IPS-15b (cell line): ENCODE data around the gene RNF214.
A peak's percentile ranks its signal among the peaks of the same experiment; 100 is the strongest.

Experiments used
- H3K27me3 ChIP-seq: one replicate; pipeline ENCODE4 v1.6.1; 2013; ENCODE audit warnings: low read length; ENCODE audit not compliant: control insufficient read depth, insufficient read depth
- H3K36me3 ChIP-seq: one replicate; pipeline ENCODE4 v1.6.1; 2013; ENCODE audit warnings: low read length; ENCODE audit not compliant: control insufficient read depth, insufficient read depth
- H3K4me1 ChIP-seq: one replicate; pipeline ENCODE4 v1.6.1; 2013; ENCODE audit warnings: mild to moderate bottlenecking, low read length; ENCODE audit not compliant: control insufficient read depth, insufficient read depth
- H3K4me3 ChIP-seq: one replicate; pipeline ENCODE4 v1.5.1; 2013; ENCODE audit warnings: low read depth, low read length
- H3K9ac ChIP-seq: one replicate; pipeline ENCODE4 v1.6.1; 2013; ENCODE audit warnings: low read depth, mild to moderate bottlenecking, low read length
- H3K9me3 ChIP-seq: one replicate; pipeline ENCODE4 v1.6.1; 2013; ENCODE audit warnings: mild to moderate bottlenecking, low read length; ENCODE audit not compliant: control insufficient read depth, insufficient read depth

Gene RNF214

GRCh38 chr11:117302228-117302627 is 69.8 kb downstream of the RNF214 start:
- H3K9ac ChIP-seq, result no peak overlapping the region
- no peak overlapping the region for H3K4me3 ChIP-seq
- no peaks in the 10 kb centered on the region for H3K36me3 ChIP-seq
- peaks cover 19% of the 10 kb centered on the region for H3K4me1 ChIP-seq
- H3K9me3 ChIP-seq, result no peaks in the 10 kb centered on the region
- no peaks in the 10 kb centered on the region for H3K27me3 ChIP-seq

- H3K36me3 ChIP-seq, result no peaks in the 10 kb centered on the region
- H3K4me1 ChIP-seq, result peaks cover 19% of the 10 kb centered on the region
- no peaks in the 10 kb centered on the region for H3K9me3 ChIP-seq
- H3K27me3 ChIP-seq, result no peaks in the 10 kb centered on the region
- no peak overlapping the region for H3K9ac ChIP-seq
- H3K4me3 ChIP-seq, result no peak overlapping the region
These were observed 70.6 kb downstream of the RNF214 start for GRCh38 chr11:117303101-117303500.

DNA sequence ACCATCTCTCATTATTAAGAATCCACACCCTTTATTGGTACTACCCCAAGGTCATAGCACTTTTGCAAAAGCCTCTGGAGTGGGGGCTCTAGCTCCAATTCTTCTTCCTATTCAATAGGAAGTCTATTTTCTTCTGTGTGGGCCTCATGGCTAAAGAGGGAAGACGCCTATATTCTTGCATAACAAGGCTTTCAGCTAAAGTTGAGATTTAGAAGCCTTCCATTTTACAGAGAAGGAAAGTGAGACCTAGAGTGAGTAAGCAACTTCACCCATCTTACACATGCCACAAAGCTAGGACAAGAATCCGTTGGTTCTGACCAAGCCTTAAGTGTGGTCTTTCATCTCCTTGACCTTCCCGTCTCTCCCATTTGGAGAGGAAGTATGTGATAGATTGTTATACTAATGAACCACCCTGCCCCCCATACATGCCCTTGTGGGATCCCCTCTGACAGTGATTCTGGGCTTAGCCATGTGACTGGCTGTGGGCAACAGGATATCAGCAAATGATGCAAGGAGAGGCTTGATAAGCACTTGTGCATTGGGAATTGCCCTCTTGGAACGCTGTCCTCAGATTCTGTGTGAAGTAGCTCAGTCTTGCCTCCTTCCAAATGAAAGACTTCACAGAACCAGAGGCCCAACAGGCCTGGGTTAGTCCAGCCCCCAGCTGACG is 71.3 kb downstream of the RNF214 start:
- Histone ChIP-seq H3K4me1 (peaks cover 19% of the 10 kb centered on the region), H3K27me3 (no peaks in the 10 kb centered on the region), H3K36me3 (no peaks in the 10 kb centered on the region), H3K9me3 (no peaks in the 10 kb centered on the region), H3K9ac (no peak overlapping the region), H3K4me3 (no peak overlapping the region)

- H3K36me3 ChIP-seq, result no peaks in the 10 kb centered on the region
- no peak overlapping the region for H3K4me3 ChIP-seq
- H3K9me3 ChIP-seq, result no peaks in the 10 kb centered on the region
- no peak overlapping the region for H3K9ac ChIP-seq
- no peaks in the 10 kb centered on the region for H3K27me3 ChIP-seq
- peaks cover 15% of the 10 kb centered on the region for H3K4me1 ChIP-seq
These were observed 72.7 kb downstream of the RNF214 start for GRCh38 chr11:117305145-117305544.

- Histone ChIP-seq H3K9me3 (no peaks in the 10 kb centered on the region), H3K27me3 (no peaks in the 10 kb centered on the region), H3K36me3 (no peaks in the 10 kb centered on the region), H3K9ac (no peak overlapping the region), H3K4me1 (no peaks in the 10 kb centered on the region), H3K4me3 (no peak overlapping the region)
These were observed 76.8 kb downstream of the RNF214 start for GRCh38 chr11:117309310-117309709.

DNA sequence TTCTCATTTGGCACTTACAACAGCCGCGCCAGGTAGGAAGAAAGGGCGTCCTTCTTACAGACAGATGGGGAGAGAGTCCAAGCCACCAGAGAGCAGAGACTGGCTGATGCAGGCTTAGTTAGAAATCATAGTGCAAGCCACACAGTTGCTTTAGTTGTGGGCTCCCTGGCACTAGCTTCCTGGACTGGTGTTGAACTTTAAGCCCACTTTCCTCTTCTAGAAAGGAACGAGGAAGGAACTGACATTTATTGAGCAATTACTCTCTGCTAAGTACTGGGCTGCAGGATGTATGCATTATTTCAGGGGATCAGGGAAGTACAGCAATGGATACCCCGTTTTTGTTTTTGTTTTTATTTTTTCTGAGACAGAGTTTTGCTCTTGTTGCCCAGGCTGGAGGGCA is 80.6 kb downstream of the RNF214 start:
- Histone ChIP-seq H3K9ac (no peak overlapping the region), H3K36me3 (no peaks in the 10 kb centered on the region), H3K27me3 (peaks cover 5% of the 10 kb centered on the region)

GRCh38 chr11:117313828-117314768 is 81.6 kb downstream of the RNF214 start:
- Histone ChIP-seq H3K9ac (no peak overlapping the region), H3K9me3 (no peaks in the 10 kb centered on the region), H3K27me3 (peaks cover 5% of the 10 kb centered on the region), H3K4me3 (peak overlapping the region; percentile 57), H3K36me3 (no peaks in the 10 kb centered on the region), H3K4me1 (peaks cover 5% of the 10 kb centered on the region)

More for the DNA sequence above, 80.6 kb downstream of the RNF214 start:
- Histone ChIP-seq H3K4me1 (peaks cover 5% of the 10 kb centered on the region), H3K9me3 (no peaks in the 10 kb centered on the region), H3K4me3 (no peak overlapping the region)

GRCh38 chr11:117314840-117315239 is 82.4 kb downstream of the RNF214 start:
- Histone ChIP-seq H3K4me3 (peak overlapping the region; percentile 57), H3K9ac (peak overlapping the region; percentile 54)

GRCh38 chr11:117315285-117316196 is 83.1 kb downstream of the RNF214 start:
- no peaks in the 10 kb centered on the region for H3K9me3 ChIP-seq
- H3K27me3 ChIP-seq, result peaks cover 5% of the 10 kb centered on the region
- peak overlapping the region; percentile 57 for H3K4me3 ChIP-seq
- H3K36me3 ChIP-seq, result no peaks in the 10 kb centered on the region
- peaks cover 5% of the 10 kb centered on the region for H3K4me1 ChIP-seq
- H3K9ac ChIP-seq, result peak overlapping the region; percentile 54

More at GRCh38 chr11:117314840-117315239, 82.4 kb downstream of the RNF214 start:
- H3K4me1 ChIP-seq, result peaks cover 5% of the 10 kb centered on the region
- peaks cover 5% of the 10 kb centered on the region for H3K27me3 ChIP-seq
- H3K36me3 ChIP-seq, result no peaks in the 10 kb centered on the region
- no peaks in the 10 kb centered on the region for H3K9me3 ChIP-seq

- H3K4me3 ChIP-seq, result peak within 1 kb of the TSS; percentile 57
- no peaks in the 10 kb centered on the region for H3K36me3 ChIP-seq
- H3K4me1 ChIP-seq, result peaks cover 5% of the 10 kb centered on the region
- peak within 1 kb of the TSS; percentile 54 for H3K9ac ChIP-seq
- no peaks in the 10 kb centered on the region for H3K9me3 ChIP-seq
- peaks cover 5% of the 10 kb centered on the region for H3K27me3 ChIP-seq
These were observed 83.9 kb downstream of the RNF214 start, which contains the start of gene BACE1 for GRCh38 chr11:117316197-117316961. Gene BACE1, minus strand, starts transcription at chr11:117316256. Its CDS starts 461 bp downstream, at chr11:117315795.
